SK-N-SH (cell line): ENCODE data around the gene MRPL40. TPM values are rescaled to one million over a fixed set of nuclear protein-coding genes. Genes with fewer than 3 reads are reported as not detected.

Source experiments
- CTCF ChIA-PET: fragments of 300-600, 350-600 bp; formaldehyde crosslinking; extraction: SDS; loops from one replicate; lab custom pipeline; 2021; lab: Yijun Ruan, JAX
- POLR2A ChIA-PET: fragments of 350-600 bp; sonication (Branson Sonifier 250); formaldehyde crosslinking; extraction: SDS; loops from one replicate; lab custom pipeline; 2020; ENCODE audit warnings: antibody characterized with exemption, inconsistent platforms; lab: Yijun Ruan, JAX
- DNase-seq: peaks from one replicate; pipeline ENCODE4 v3.0.0; 2012
- H2AFZ ChIP-seq: fragments of 200-600 bp; sonication (generic); 2 replicates; pipeline ENCODE4 v1.8.1; 2016; ENCODE audit warnings: antibody characterized with exemption, mild to moderate bottlenecking, low read depth
- H3F3A ChIP-seq: fragments of 200-600 bp; sonication (generic); replicated peaks from 2 replicates; pipeline ENCODE3; 2016; ENCODE audit warnings: antibody characterized with exemption, mild to moderate bottlenecking; ENCODE audit not compliant: insufficient read depth
- H3K27ac ChIP-seq, 2 experiments: fragments of 200-500 bp in 1 of 2; fragments of 200-600 bp in 1 of 2; sonication (Bioruptor generic) in 1 of 2; sonication (generic), shearing (Covaris generic) in 1 of 2; 2 replicates each; pipeline versions ENCODE4 v1.5.1 to v1.6.1; 2014 to 2016; ENCODE audit warnings: low read depth in 2 of 2, inconsistent platforms in 1 of 2, low read length in 1 of 2, mild to moderate bottlenecking in 1 of 2, mixed read lengths in 1 of 2
- H3K27me3 ChIP-seq: fragments of 200-600 bp; sonication (generic), shearing (Covaris generic); 2 replicates; pipeline ENCODE4 v1.6.1; 2016; ENCODE audit warnings: mixed run types; ENCODE audit not compliant: insufficient read depth
- H3K36me3 ChIP-seq, 2 experiments: fragments of 200-500 bp in 1 of 2; fragments of 200-600 bp in 1 of 2; sonication (Bioruptor generic) in 1 of 2; sonication (generic) in 1 of 2; replicated peaks in 1 of 2; 2 replicates each; pipeline versions ENCODE3 to v1.5.1; 2014 to 2016; ENCODE audit warnings: low read length in 1 of 2, mild to moderate bottlenecking in 1 of 2; ENCODE audit not compliant: insufficient read depth in 2 of 2, control insufficient read depth in 1 of 2
- H3K4me1 ChIP-seq, 2 experiments: fragments of 200-500 bp in 1 of 2; fragments of 200-600 bp in 1 of 2; sonication (Bioruptor generic) in 1 of 2; sonication (generic), shearing (Covaris generic) in 1 of 2; 2 replicates each; pipeline versions ENCODE4 v1.5.1 to v1.6.1; 2014 to 2016; ENCODE audit warnings: low read depth in 1 of 2, low read length in 1 of 2, mixed run types in 1 of 2; ENCODE audit not compliant: insufficient read depth in 2 of 2, control insufficient read depth in 1 of 2
- H3K4me2 ChIP-seq: fragments of 200-600 bp; sonication (generic), shearing (Covaris generic); 2 replicates; pipeline ENCODE4 v1.6.1; 2017; ENCODE audit warnings: mixed run types
- H3K4me3 ChIP-seq, 2 experiments: fragments of 200-500 bp in 1 of 2; fragments of 200-600 bp in 1 of 2; sonication (Bioruptor generic) in 1 of 2; sonication (generic), shearing (Covaris generic) in 1 of 2; 2 replicates each; pipeline versions ENCODE4 v1.5.1 to v1.8.1; 2014 to 2016; ENCODE audit warnings: low read depth in 2 of 2, inconsistent platforms in 1 of 2, low read length in 1 of 2, mild to moderate bottlenecking in 1 of 2, mixed read lengths in 1 of 2, moderate library complexity in 1 of 2
- H3K79me2 ChIP-seq: fragments of 200-600 bp; sonication (generic); 2 replicates; pipeline ENCODE4 v1.8.1; 2017; ENCODE audit warnings: mild to moderate bottlenecking; ENCODE audit not compliant: insufficient read depth
- H3K9ac ChIP-seq: fragments of 200-600 bp; sonication (generic); 2 replicates; pipeline ENCODE4 v1.6.1; 2017; ENCODE audit warnings: mixed run types
- H3K9me2 ChIP-seq: fragments of 200-600 bp; sonication (generic); 2 replicates; pipeline ENCODE4 v1.6.1; 2017; ENCODE audit warnings: mixed run types
- H3K9me3 ChIP-seq: fragments of 200-600 bp; sonication (generic); 2 replicates; pipeline ENCODE4 v1.6.1; 2017; ENCODE audit warnings: mixed run types, mild to moderate bottlenecking, moderate library complexity
- H4K20me1 ChIP-seq: fragments of 200-600 bp; sonication (generic); 2 replicates; pipeline ENCODE4 v1.6.1; 2017; ENCODE audit warnings: mild to moderate bottlenecking, mixed run types; ENCODE audit not compliant: insufficient read depth
- CHD2 ChIP-seq: fragments of 150-350 bp; IDR thresholded peaks from 2 replicates; pipeline ENCODE4 v1.6.1; 2018; ENCODE audit warnings: low read length; ENCODE audit not compliant: partially characterized antibody
- CTCF ChIP-seq: fragments of 200-600 bp; sonication (generic); IDR thresholded peaks from 2 replicates; pipeline ENCODE4 v1.6.1; 2017; ENCODE audit warnings: antibody characterized with exemption, mild to moderate bottlenecking, moderate library complexity
- GATA2 ChIP-seq: sonication (generic); formaldehyde crosslinking; IDR thresholded peaks from 2 replicates; pipeline ENCODE4 v1.5.0; 2020; ENCODE audit warnings: mild to moderate bottlenecking, missing genetic modification reagents
- IRF3 ChIP-seq: fragments of 150-350 bp; IDR thresholded peaks from 2 replicates; pipeline ENCODE4 v1.6.1; 2016; ENCODE audit warnings: mild to moderate bottlenecking, low read depth, low read length
- JUND ChIP-seq: IDR thresholded peaks from 2 replicates; pipeline ENCODE4 v1.4.0; 2012
- MAX ChIP-seq: IDR thresholded peaks from 2 replicates; pipeline ENCODE4 v1.4.0; 2012; ENCODE audit warnings: low read depth
- NRF1 ChIP-seq: IDR thresholded peaks from 2 replicates; pipeline ENCODE4 v1.6.1; 2012; ENCODE audit warnings: low read depth, mild to moderate bottlenecking, low read length
- PBX3 ChIP-seq: IDR thresholded peaks from 2 replicates; pipeline ENCODE4; 2012
- POLR2AphosphoS5 ChIP-seq: IDR thresholded peaks from 2 replicates; pipeline ENCODE4 v1.6.1; 2012; ENCODE audit warnings: low read depth, low read length
- RAD21 ChIP-seq: IDR thresholded peaks from 2 replicates; pipeline ENCODE4 v1.6.1; 2012; ENCODE audit warnings: mild to moderate bottlenecking, low read length
- SIN3A ChIP-seq: IDR thresholded peaks from 2 replicates; pipeline ENCODE4 v1.6.1; 2012; ENCODE audit warnings: low read depth, mild to moderate bottlenecking, low read length, moderate library complexity, borderline replicate concordance
- TAF1 ChIP-seq: IDR thresholded peaks from 2 replicates; pipeline ENCODE4 v1.6.1; 2012; ENCODE audit warnings: low read depth, mild to moderate bottlenecking, low read length, moderate library complexity, borderline replicate concordance
- WGBS: methylation state at CpG from one replicate; pipeline ENCODE4 v1.1.6; 2017; ENCODE audit warnings: low lambda C conversion rate; 5-methylcytosine and 5-hydroxymethylcytosine counted together
- polyA plus RNA-seq, 3 experiments: library from polyadenylated mRNA; depleted of rRNA; stranded (reverse); fragments of >200 nt; gene quantifications; 2 replicates each; pipeline ENCODE4 v1.2.3, GENCODE V29; 2012
- TF ChIP-seq, protein P1 (sequence below): fragments of 150-350 bp; IDR thresholded peaks from 2 replicates; pipeline ENCODE4 v1.6.1; 2017; ENCODE audit warnings: antibody characterized with exemption, low read length, low read depth, borderline replicate concordance
- TF ChIP-seq, protein P2 (sequence below): IDR thresholded peaks from 2 replicates; pipeline ENCODE4 v1.6.1; 2012; ENCODE audit warnings: mild to moderate bottlenecking, low read depth, low read length, moderate library complexity
- TF ChIP-seq, protein P3 (sequence below): IDR thresholded peaks from 2 replicates; pipeline ENCODE4 v1.4.0; 2012; ENCODE audit warnings: low read depth, borderline replicate concordance

The MRPL40 gene
- polyA plus RNA-seq, 1 of the 3 experiments (the other 2 are of a cell fraction) = 34.9 TPM

GRCh38 chr22:19434401-19434800 lies 2.1 kb downstream of the MRPL40 start:
- TF ChIP-seq IRF3 (no peak), TAF1 (no peak), RAD21 (no peak), CHD2 (no peak), MAX (no peak), NRF1 (no peak), PBX3 (no peak), POLR2AphosphoS5 (no peak), JUND (no peak), CTCF (no peak), GATA2 (CRISPR knock-in tag) (no peak), SIN3A (no peak)
- TF ChIP-seq, protein P1, sequence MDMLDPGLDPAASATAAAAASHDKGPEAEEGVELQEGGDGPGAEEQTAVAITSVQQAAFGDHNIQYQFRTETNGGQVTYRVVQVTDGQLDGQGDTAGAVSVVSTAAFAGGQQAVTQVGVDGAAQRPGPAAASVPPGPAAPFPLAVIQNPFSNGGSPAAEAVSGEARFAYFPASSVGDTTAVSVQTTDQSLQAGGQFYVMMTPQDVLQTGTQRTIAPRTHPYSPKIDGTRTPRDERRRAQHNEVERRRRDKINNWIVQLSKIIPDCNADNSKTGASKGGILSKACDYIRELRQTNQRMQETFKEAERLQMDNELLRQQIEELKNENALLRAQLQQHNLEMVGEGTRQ = no peak
- TF ChIP-seq, protein P2, sequence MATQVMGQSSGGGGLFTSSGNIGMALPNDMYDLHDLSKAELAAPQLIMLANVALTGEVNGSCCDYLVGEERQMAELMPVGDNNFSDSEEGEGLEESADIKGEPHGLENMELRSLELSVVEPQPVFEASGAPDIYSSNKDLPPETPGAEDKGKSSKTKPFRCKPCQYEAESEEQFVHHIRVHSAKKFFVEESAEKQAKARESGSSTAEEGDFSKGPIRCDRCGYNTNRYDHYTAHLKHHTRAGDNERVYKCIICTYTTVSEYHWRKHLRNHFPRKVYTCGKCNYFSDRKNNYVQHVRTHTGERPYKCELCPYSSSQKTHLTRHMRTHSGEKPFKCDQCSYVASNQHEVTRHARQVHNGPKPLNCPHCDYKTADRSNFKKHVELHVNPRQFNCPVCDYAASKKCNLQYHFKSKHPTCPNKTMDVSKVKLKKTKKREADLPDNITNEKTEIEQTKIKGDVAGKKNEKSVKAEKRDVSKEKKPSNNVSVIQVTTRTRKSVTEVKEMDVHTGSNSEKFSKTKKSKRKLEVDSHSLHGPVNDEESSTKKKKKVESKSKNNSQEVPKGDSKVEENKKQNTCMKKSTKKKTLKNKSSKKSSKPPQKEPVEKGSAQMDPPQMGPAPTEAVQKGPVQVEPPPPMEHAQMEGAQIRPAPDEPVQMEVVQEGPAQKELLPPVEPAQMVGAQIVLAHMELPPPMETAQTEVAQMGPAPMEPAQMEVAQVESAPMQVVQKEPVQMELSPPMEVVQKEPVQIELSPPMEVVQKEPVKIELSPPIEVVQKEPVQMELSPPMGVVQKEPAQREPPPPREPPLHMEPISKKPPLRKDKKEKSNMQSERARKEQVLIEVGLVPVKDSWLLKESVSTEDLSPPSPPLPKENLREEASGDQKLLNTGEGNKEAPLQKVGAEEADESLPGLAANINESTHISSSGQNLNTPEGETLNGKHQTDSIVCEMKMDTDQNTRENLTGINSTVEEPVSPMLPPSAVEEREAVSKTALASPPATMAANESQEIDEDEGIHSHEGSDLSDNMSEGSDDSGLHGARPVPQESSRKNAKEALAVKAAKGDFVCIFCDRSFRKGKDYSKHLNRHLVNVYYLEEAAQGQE = no peak
- TF ChIP-seq, protein P3, sequence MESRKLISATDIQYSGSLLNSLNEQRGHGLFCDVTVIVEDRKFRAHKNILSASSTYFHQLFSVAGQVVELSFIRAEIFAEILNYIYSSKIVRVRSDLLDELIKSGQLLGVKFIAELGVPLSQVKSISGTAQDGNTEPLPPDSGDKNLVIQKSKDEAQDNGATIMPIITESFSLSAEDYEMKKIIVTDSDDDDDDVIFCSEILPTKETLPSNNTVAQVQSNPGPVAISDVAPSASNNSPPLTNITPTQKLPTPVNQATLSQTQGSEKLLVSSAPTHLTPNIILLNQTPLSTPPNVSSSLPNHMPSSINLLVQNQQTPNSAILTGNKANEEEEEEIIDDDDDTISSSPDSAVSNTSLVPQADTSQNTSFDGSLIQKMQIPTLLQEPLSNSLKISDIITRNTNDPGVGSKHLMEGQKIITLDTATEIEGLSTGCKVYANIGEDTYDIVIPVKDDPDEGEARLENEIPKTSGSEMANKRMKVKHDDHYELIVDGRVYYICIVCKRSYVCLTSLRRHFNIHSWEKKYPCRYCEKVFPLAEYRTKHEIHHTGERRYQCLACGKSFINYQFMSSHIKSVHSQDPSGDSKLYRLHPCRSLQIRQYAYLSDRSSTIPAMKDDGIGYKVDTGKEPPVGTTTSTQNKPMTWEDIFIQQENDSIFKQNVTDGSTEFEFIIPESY = no peak
- TF ChIP-seq, all 33 proteins: peak for 0
- Histone ChIP-seq H3K36me3 (peaks cover 10 to 14% of the 10 kb centered on the region in 2 experiments), H3K9me3 (no peaks in the 10 kb centered on the region), H3K79me2 (peaks cover 40% of the 10 kb centered on the region), H2AFZ (no peak overlapping the region), H3K9me2 (no peaks in the 10 kb centered on the region), H4K20me1 (no peaks in the 10 kb centered on the region; the same call in 1 of the 2 replicates), H3K4me3 (no peak overlapping the region), H3K9ac (no peak overlapping the region), H3K27ac (no peak overlapping the region), H3K27me3 (no peaks in the 10 kb centered on the region), H3F3A (peaks cover 17% of the 10 kb centered on the region), H3K4me2 (no peak overlapping the region), H3K4me1 (peaks cover 5 to 18% of the 10 kb centered on the region in 2 experiments; a peak in 3 of 4 replicates)
- WGBS = 92% methylated on average over 7 of the region's 7 CpGs
- DNase-seq = no peak
- ChIA-PET CTCF (interaction anchor here (0.8 to 2.7 kb wide), 5 partner anchors 10 to 240 kb away, joined by 3 to 9 read pairs (median 4); no protein-coding TSS in a partner anchor), POLR2A (no interaction called here)
